HG03521 (cell line): ENCODE results near the gene DIABLO.
"Not testable (repeated sequence)": the region's sequence is repeated elsewhere in the genome, so short reads cannot be mapped to it uniquely, and the experiment has no call there.

Experiments used
- ATAC-seq: cut with Tn5 transposase; IDR thresholded peaks from one replicate; pipeline ENCODE4 v1.9.1; 2021; ENCODE audit warnings: mild to moderate bottlenecking, moderate library complexity; ENCODE audit not compliant: unreplicated experiment

Gene DIABLO

GRCh38 chr12:122225683-122226365 is at the start of gene DIABLO:
DIABLO (minus strand) TSS chr12:122226052; CDS start chr12:122226014, 38 bp downstream.
- ATAC-seq, result peak; percentile 90

- ATAC-seq, result no peak
Observed at GRCh38 chr12:122275459-122275858, 49.6 kb upstream of the DIABLO start.

- peak; percentile 88 for ATAC-seq
Observed at GRCh38 chr12:122266230-122266901, 40.5 kb upstream of the DIABLO start, which contains the start of gene VPS33A. VPS33A (minus strand) TSS chr12:122266494; CDS start chr12:122266408, 86 bp downstream.

GRCh38 chr12:122265886-122266229 is 40.0 kb upstream of the DIABLO start:
- peak; percentile 35 for ATAC-seq

- ATAC-seq, result no peak
Observed at GRCh38 chr12:122265476-122265875, 39.6 kb upstream of the DIABLO start.

- not testable (repeated sequence) for ATAC-seq
Observed at GRCh38 chr12:122260735-122261134, 34.9 kb upstream of the DIABLO start.

GRCh38 chr12:122258939-122259338 is 33.1 kb upstream of the DIABLO start:
- not testable (repeated sequence) for ATAC-seq

- ATAC-seq, result not testable (repeated sequence)
Observed at GRCh38 chr12:122258462-122258861, 32.6 kb upstream of the DIABLO start.

- no peak for ATAC-seq
Observed at GRCh38 chr12:122250536-122250935, 24.7 kb upstream of the DIABLO start.

- ATAC-seq, result no peak
Observed at GRCh38 chr12:122250047-122250446, 24.2 kb upstream of the DIABLO start.

- no peak for ATAC-seq
Observed at GRCh38 chr12:122245553-122245952, 19.7 kb upstream of the DIABLO start.

GRCh38 chr12:122244565-122245371 is 18.9 kb upstream of the DIABLO start:
- ATAC-seq, result no peak

- ATAC-seq, result no peak
Observed at GRCh38 chr12:122243965-122244364, 18.1 kb upstream of the DIABLO start.

GRCh38 chr12:122238861-122239260 is 13.0 kb upstream of the DIABLO start:
- no peak for ATAC-seq

GRCh38 chr12:122235741-122236140 is 9.9 kb upstream of the DIABLO start:
- no peak for ATAC-seq

- ATAC-seq, result no peak
Observed at GRCh38 chr12:122232691-122233090, 6.8 kb upstream of the DIABLO start.

GRCh38 chr12:122230798-122231197 is 4.9 kb upstream of the DIABLO start:
- no peak for ATAC-seq

- no peak for ATAC-seq
Observed at GRCh38 chr12:122228092-122228491, 2.2 kb upstream of the DIABLO start.

- ATAC-seq, result no peak
Observed at GRCh38 chr12:122227341-122227740, 1.5 kb upstream of the DIABLO start.

GRCh38 chr12:122226366-122227125 is 694 bp upstream of the DIABLO start:
- no peak for ATAC-seq

GRCh38 chr12:122216445-122216844 is 9.4 kb downstream of the DIABLO start:
- ATAC-seq, result no peak
